ENCODE data around the gene LTK. TPM values are rescaled to one million over a fixed set of nuclear protein-coding genes. Genes with fewer than 3 reads are reported as not detected.

The LTK gene
- total and polyA plus RNA-seq, 2 of the 4 experiments (the other 2 are of a cell fraction): 0.18 to 0.62 TPM

DNA sequence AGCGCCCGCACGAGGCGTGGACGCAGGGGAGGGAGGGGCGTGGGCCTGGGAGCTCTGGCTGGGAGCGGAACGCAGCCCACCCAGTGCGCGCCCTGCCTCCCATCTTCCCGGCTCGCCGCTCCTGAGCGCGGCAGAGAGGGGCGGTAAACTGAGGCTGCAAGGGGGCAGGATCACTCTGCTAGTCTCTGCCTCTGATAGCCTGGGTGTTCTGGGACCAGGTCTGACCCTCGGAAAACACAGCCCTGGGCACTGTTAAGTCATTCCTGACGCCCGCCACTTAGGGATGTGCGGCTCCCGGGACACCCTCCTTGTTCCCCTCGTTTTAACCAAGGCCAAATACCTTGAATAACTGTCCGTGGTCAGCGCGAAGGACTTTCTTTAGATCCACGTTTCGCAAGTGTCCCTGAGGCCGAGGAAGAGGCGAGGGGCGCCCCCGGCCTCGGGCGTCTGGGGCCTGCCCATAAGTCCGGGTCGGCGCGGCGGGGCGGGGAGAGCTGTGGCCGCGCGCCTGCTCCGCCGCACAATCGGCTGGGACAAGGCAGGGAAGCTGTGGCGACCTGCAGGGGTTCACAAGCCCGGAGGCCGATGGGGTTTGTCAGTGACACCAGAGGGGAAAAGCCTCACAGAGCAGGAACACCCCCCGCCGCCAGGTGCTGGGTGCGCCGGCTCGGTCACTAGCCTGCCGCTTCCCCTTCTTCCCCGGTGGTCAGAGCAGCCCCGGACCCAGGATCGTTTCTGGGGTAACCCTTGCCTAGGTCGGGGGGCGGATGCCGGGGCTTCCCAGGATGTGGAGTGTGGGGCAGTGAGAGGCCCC lies 18.5 kb downstream of the LTK start:
- Histone ChIP-seq H3K23ac (ENCODE audit: low read depth, low read length) (no peak overlapping the region), H3K27ac (ENCODE audit: insufficient read depth, low read length) (no peak overlapping the region), H3K18ac (ENCODE audit: low read depth, low read length) (no peak overlapping the region), H3K4me1 (ENCODE audit: control insufficient read depth, insufficient read depth, low read length) (peaks cover 19% of the 10 kb centered on the region), H3K4me3 (ENCODE audit: insufficient read depth, low read depth, low read length) (no peak overlapping the region), H4K91ac (ENCODE audit: insufficient read depth, low read depth, low read length) (no peak overlapping the region), H2AK9ac (replicated peaks; ENCODE audit: low read depth, low read length, poor library complexity) (peak overlapping the region; percentile 52), H2BK20ac (ENCODE audit: low read depth, low read length) (no peak overlapping the region), H2BK120ac (ENCODE audit: low read depth, low read length) (no peak overlapping the region), H3K9me1 (ENCODE audit: insufficient read depth, low read length) (peaks cover 26% of the 10 kb centered on the region), H3K14ac (replicated peaks; ENCODE audit: low read depth, low read length) (no peak overlapping the region), H3K9me3 (ENCODE audit: control insufficient read depth, insufficient read depth, low read length) (no peaks in the 10 kb centered on the region), H3K36me3 (ENCODE audit: control insufficient read depth, insufficient read depth, low read length) (no peaks in the 10 kb centered on the region), H2BK5ac (ENCODE audit: low read depth, low read length, poor library complexity, severe bottlenecking) (no peak overlapping the region), H4K8ac (ENCODE audit: low read depth in 2 of 2, low read length in 2 of 2) (no peak overlapping the region), H3K4me2 (ENCODE audit: low read depth, low read length) (no peak overlapping the region), H2AFZ (replicated peaks; ENCODE audit: low read length, poor library complexity) (peak overlapping the region; percentile 8), H4K20me1 (ENCODE audit: insufficient read depth, low read length) (no peaks in the 10 kb centered on the region), H2AK5ac (ENCODE audit: low read depth, low read length) (no peak overlapping the region), H4K5ac (ENCODE audit: low read depth, low read length) (no peak overlapping the region), H3K79me1 (ENCODE audit: low read depth in 1 of 2, low read length in 2 of 2) (peaks cover 0 to 9% of the 10 kb centered on the region in 2 experiments; a peak in 2 of 4 replicates), H2BK15ac (ENCODE audit: low read depth, low read length) (no peak overlapping the region), H3K4ac (ENCODE audit: low read depth, low read length) (no peak overlapping the region), H3K9ac (ENCODE audit: low read depth, low read length) (no peak overlapping the region), H3K56ac (ENCODE audit: extremely low read depth, insufficient read depth, low read length) (no peak overlapping the region), H3K27me3 (ENCODE audit: control insufficient read depth, insufficient read depth, low read length) (peaks cover 9% of the 10 kb centered on the region)
- intact Hi-C loops (cut with micrococcal nuclease): no loop called here
- no peak for ATAC-seq (ENCODE audit: low read depth)
- no TSS peak for BruUV-seq (replicated peaks)
- POLR2A ChIA-PET (ENCODE audit: unreplicated experiment): no interaction called here
- in situ Hi-C loops (cut with MboI; ENCODE audit: low sequenced_read_pairs): no loop called here
- WGBS, 2 experiments (ENCODE audit: extremely low coverage in 2 of 2, insufficient read length in 1 of 2): 40% methylated on average over 14 of the region's 60 CpGs; no CpG with 5 or more reads in 1 of the 2 experiments
- CTCF ChIA-PET: no interaction called here
- TF ChIP-seq POLR2A (IDR thresholded peaks at IDR 0.05; ENCODE audit: low read depth, low read length): no peak
- TF ChIP-seq MAZ (IDR thresholded peaks at IDR 0.05; ENCODE audit: borderline replicate concordance, low read depth, low read length): no peak
- no peak for TF ChIP-seq RFX5 (IDR thresholded peaks at IDR 0.05; ENCODE audit: low read depth, low read length)
- no peak for TF ChIP-seq NFE2L2 (IDR thresholded peaks at IDR 0.05; ENCODE audit: low read depth, low read length)
- TF ChIP-seq BHLHE40 (IDR thresholded peaks at IDR 0.05; ENCODE audit: low read depth, low read length): no peak
- no peak for TF ChIP-seq RCOR1 (IDR thresholded peaks at IDR 0.05; ENCODE audit: insufficient replicate concordance, low read length)
- no peak for TF ChIP-seq MXI1 (IDR thresholded peaks at IDR 0.05; ENCODE audit: borderline replicate concordance, low read depth, low read length)
- DNase-seq: no peak
- dilution Hi-C loops (cut with HindIII; ENCODE audit: low sequenced_read_pairs, unreplicated experiment): no loop called here

Data from IMR-90 (cell line).